HEK293T (cell line): ENCODE data around the gene MYLK4.

Source experiments
- CTCF ChIA-PET: fragments of 350-600 bp; formaldehyde crosslinking; extraction: SDS; loops from one replicate; lab custom pipeline; 2021; ENCODE audit warnings: antibody characterized with exemption, inconsistent platforms; lab: Yijun Ruan, JAX
- POLR2A ChIA-PET: fragments of 350-600 bp; formaldehyde crosslinking; extraction: SDS; loops from one replicate; lab custom pipeline; 2020; ENCODE audit warnings: antibody characterized with exemption, inconsistent platforms; lab: Yijun Ruan, JAX
- DNase-seq: peaks from one replicate; pipeline ENCODE4 v3.0.0; 2012; ENCODE audit warnings: mixed read lengths; ENCODE audit errors: extremely low spot score
- ARNT ChIP-seq: fragments of 450-650 bp; IDR thresholded peaks from 2 replicates; pipeline ENCODE4 v1.6.1; 2017; ENCODE audit warnings: mild to moderate bottlenecking
- BHLHE40 ChIP-seq: fragments of 450-650 bp; IDR thresholded peaks from 2 replicates; pipeline ENCODE4 v1.6.1; 2016; ENCODE audit warnings: mild to moderate bottlenecking, moderate library complexity, borderline replicate concordance
- CTBP1 ChIP-seq: fragments of 450-650 bp; IDR thresholded peaks from 2 replicates; pipeline ENCODE4 v1.6.1; 2016; ENCODE audit warnings: borderline replicate concordance
- ELF4 ChIP-seq: fragments of 450-650 bp; IDR thresholded peaks from 2 replicates; pipeline ENCODE4 v1.6.1; 2017; ENCODE audit warnings: antibody characterized with exemption
- FOXA1 ChIP-seq: fragments of 450-650 bp; IDR thresholded peaks from 2 replicates; pipeline ENCODE4 v1.6.1; 2016; ENCODE audit warnings: mild to moderate bottlenecking
- FOXK2 ChIP-seq: fragments of 450-650 bp; IDR thresholded peaks from 2 replicates; pipeline ENCODE4 v1.6.1; 2016; ENCODE audit warnings: mild to moderate bottlenecking
- FOXM1 ChIP-seq: fragments of 450-650 bp; IDR thresholded peaks from 2 replicates; pipeline ENCODE4 v1.6.1; 2017; ENCODE audit warnings: mild to moderate bottlenecking, borderline replicate concordance
- HDGF ChIP-seq: fragments of 450-650 bp; IDR thresholded peaks from 2 replicates; pipeline ENCODE4 v1.6.1; 2017; ENCODE audit warnings: antibody characterized with exemption, borderline replicate concordance
- L3MBTL2 ChIP-seq: fragments of 450-650 bp; conservative IDR thresholded peaks from 2 replicates; pipeline ENCODE4 v1.6.1; 2016; ENCODE audit warnings: mild to moderate bottlenecking
- LEF1 ChIP-seq: fragments of 450-650 bp; IDR thresholded peaks from 2 replicates; pipeline ENCODE4 v1.6.1; 2017; ENCODE audit warnings: mild to moderate bottlenecking, borderline replicate concordance
- NFRKB ChIP-seq: fragments of 450-650 bp; IDR thresholded peaks from 2 replicates; pipeline ENCODE4 v1.6.1; 2016; ENCODE audit warnings: mild to moderate bottlenecking, moderate library complexity
- PKNOX1 ChIP-seq: fragments of 450-650 bp; IDR thresholded peaks from 2 replicates; pipeline ENCODE4 v1.6.1; 2016
- SP1 ChIP-seq: fragments of 450-650 bp; IDR thresholded peaks from 2 replicates; pipeline ENCODE4 v1.6.1; 2017
- SUZ12 ChIP-seq: fragments of 450-650 bp; IDR thresholded peaks from 2 replicates; pipeline ENCODE4 v1.6.1; 2016; ENCODE audit warnings: mild to moderate bottlenecking
- TARDBP ChIP-seq: fragments of 450-650 bp; IDR thresholded peaks from 2 replicates; pipeline ENCODE4 v1.6.1; 2016
- ZNF384 ChIP-seq: fragments of 450-650 bp; IDR thresholded peaks from 2 replicates; pipeline ENCODE4 v1.6.1; 2016

Gene MYLK4

GRCh38 chr6:2715737-2716136 is 35.0 kb downstream of the MYLK4 start:
- no peak for DNase-seq
- ChIA-PET POLR2A (no interaction called here), CTCF (no interaction called here)
- no peak for TF ChIP-seq ARNT
- TF ChIP-seq FOXK2 = no peak
- no peak for TF ChIP-seq PKNOX1
- TF ChIP-seq FOXM1 = no peak
- TF ChIP-seq SP1 = no peak
- no peak for TF ChIP-seq BHLHE40
- TF ChIP-seq L3MBTL2 = no peak
- TF ChIP-seq LEF1 = no peak
- no peak for TF ChIP-seq TARDBP
- TF ChIP-seq ELF4 = no peak
- TF ChIP-seq CTBP1 = no peak
- no peak for TF ChIP-seq NFRKB
- TF ChIP-seq FOXA1 = no peak
- no peak for TF ChIP-seq SUZ12
- TF ChIP-seq ZNF384 = no peak
- TF ChIP-seq HDGF = no peak

- ChIA-PET CTCF (no interaction called here), POLR2A (no interaction called here)
- DNase-seq = no peak
- no peak for TF ChIP-seq BHLHE40
- no peak for TF ChIP-seq CTBP1
- no peak for TF ChIP-seq FOXA1
- no peak for TF ChIP-seq TARDBP
Observed at GRCh38 chr6:2714111-2714895, 36.4 kb downstream of the MYLK4 start.

- TF ChIP-seq HDGF (no peak), L3MBTL2 (no peak), LEF1 (no peak), FOXM1 (no peak), FOXK2 (no peak), FOXA1 (no peak), PKNOX1 (no peak), SP1 (no peak), CTBP1 (no peak), TARDBP (no peak), ELF4 (no peak), BHLHE40 (no peak), NFRKB (no peak), SUZ12 (no peak), ARNT (no peak), ZNF384 (no peak)
- CTCF ChIA-PET = no interaction called here
Observed at GRCh38 chr6:2713473-2714110, 37.1 kb downstream of the MYLK4 start.

GRCh38 chr6:2712102-2712501 is 38.6 kb downstream of the MYLK4 start:
- no peak for TF ChIP-seq PKNOX1
- ChIA-PET CTCF (no interaction called here), POLR2A (no interaction called here)
- no peak for DNase-seq

More at GRCh38 chr6:2713473-2714110, 37.1 kb downstream of the MYLK4 start:
- no peak for DNase-seq
- POLR2A ChIA-PET = no interaction called here

- TF ChIP-seq ZNF384 (no peak), FOXK2 (no peak), HDGF (no peak), LEF1 (no peak), TARDBP (no peak), BHLHE40 (no peak), CTBP1 (no peak)
- ChIA-PET POLR2A (no interaction called here), CTCF (no interaction called here)
- DNase-seq = no peak
Observed at GRCh38 chr6:2710412-2710811, 40.3 kb downstream of the MYLK4 start.

GRCh38 chr6:2708456-2708855 is 42.3 kb downstream of the MYLK4 start:
- no peak for DNase-seq
- CTCF ChIA-PET = no interaction called here
- TF ChIP-seq FOXA1 = no peak
- TF ChIP-seq FOXK2 = no peak
- no peak for TF ChIP-seq L3MBTL2
- no peak for TF ChIP-seq PKNOX1
- TF ChIP-seq HDGF = no peak
- no peak for TF ChIP-seq FOXM1
- no peak for TF ChIP-seq BHLHE40
- TF ChIP-seq SP1 = no peak
- TF ChIP-seq ZNF384 = no peak
- no peak for TF ChIP-seq TARDBP
- no peak for TF ChIP-seq ARNT
- no peak for TF ChIP-seq CTBP1
- POLR2A ChIA-PET = no interaction called here
